Jurkat, Clone E6-1 (cell line): ENCODE results near the gene EXTL1.

Source experiments
- DNase-seq: peaks from one replicate; pipeline ENCODE4 v3.0.0-alpha.2; 2011; ENCODE audit warnings: low read depth, low spot score
- H3K4me3 ChIP-seq: 2 replicates; pipeline ENCODE4 v1.5.1; 2011; ENCODE audit warnings: mild to moderate bottlenecking, low read length, control low read depth, moderate library complexity

The EXTL1 gene

DNA sequence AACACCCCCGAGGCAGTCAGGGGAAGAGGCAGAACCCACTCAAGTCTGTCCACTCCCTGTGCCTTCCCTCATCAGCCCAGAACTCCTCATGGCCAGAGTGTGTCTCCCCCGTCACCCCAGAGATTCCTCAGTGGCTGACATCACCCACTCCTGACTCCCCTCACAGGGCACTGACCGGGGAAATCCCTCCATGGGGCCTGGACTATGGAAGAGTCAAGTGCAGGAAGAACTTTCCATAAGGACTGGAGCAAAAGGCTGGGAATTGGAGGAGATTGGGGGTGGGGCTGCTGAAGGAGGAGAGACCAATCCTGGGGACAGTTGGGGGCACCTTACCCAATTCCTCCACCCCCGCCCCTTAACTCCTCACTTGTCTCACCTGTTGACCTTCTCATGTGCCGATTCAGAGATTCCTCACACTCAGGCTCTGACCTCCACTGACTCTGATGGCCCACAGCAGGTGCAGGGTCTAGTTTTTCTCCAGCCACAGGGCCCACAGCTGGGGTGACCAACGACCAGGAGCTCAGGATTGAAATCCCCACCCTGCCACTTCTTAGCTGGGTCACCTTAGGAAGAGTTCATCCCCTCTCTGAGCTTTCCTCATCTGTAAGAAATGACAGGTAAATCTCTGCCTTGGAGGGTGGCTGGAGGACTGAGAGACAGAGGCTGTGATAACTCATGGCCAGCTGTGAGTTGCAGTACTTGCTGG, 481 bp upstream of the EXTL1 start:
- DNase-seq, result no peak
- no peak overlapping the region for H3K4me3 ChIP-seq

DNA sequence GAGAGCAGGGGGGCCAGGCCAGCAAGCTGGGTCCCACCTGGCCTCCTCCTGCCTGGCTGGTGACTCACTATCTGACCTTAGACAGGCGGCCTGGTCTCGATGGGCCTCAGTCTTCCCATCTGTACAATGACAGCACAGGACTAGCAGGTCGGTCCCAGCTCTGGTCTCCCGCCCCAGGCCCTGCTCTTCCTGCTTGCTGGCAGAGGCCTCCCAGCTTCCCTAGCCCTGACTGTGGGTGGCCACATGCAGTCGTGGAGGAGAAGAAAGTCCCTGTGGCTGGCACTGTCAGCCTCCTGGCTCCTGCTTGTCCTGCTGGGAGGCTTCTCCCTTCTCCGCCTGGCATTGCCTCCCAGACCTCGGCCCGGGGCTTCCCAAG, 817 bp downstream of the EXTL1 start:
- DNase-seq, result no peak
- H3K4me3 ChIP-seq, result no peak overlapping the region

DNA sequence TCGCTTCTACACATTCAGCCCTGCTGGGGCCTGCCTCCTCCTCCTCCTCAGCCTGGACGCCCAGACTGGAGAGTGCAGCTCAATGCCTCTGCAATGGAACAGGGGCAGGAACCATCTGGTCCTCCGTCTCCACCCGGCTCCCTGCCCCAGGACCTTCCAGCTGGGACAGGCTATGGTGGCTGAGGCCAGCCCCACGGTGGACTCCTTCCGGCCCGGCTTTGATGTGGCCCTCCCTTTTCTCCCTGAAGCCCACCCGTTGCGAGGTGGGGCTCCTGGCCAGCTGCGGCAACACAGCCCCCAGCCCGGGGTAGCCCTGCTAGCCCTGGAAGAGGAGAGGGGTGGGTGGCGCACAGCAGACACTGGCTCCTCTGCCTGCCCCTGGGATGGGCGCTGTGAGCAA, 1.4 kb downstream of the EXTL1 start:
- DNase-seq, result no peak
- H3K4me3 ChIP-seq, result no peak overlapping the region

DNA sequence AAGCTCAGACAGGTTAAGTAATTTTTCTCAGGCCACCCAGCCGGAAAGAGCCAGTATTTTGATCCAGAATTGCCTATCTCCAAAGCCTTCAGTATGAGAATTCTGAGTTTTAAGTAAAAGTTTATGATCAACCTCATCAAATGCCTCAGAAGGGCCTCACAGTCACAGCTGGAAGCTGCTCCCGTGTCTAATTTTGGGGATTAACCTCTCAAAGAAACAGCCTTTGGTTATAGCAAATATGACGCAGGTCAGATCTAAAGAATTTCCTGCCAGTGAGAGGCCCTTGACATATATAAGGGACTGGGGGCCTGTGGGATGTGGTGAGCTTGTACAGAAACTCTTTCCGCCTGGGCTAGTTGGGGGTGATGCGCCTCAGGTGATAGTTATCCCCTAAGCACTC, 2.3 kb downstream of the EXTL1 start:
- no peak overlapping the region for H3K4me3 ChIP-seq
- DNase-seq, result no peak

DNA sequence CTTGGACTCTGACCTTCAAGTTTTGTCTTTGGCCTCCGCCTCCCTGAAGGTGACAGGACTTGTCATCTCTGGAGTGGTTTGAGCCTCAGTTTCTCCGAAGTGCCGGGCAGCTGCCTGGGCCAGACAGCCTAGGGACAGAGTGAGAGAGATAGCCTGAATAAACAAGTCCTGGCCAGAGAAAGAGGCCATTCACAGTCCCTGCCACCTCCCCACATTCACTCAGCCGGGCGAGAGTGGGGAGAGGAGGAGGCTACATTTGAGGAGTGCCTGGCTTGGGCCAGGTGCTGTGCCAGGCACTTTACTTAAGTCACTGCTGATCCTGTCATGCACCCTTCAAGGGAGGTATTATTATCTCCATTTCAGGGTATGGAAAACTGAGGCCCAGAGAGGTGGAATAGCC, 3.5 kb downstream of the EXTL1 start:
- no peak for DNase-seq
- no peak overlapping the region for H3K4me3 ChIP-seq

DNA sequence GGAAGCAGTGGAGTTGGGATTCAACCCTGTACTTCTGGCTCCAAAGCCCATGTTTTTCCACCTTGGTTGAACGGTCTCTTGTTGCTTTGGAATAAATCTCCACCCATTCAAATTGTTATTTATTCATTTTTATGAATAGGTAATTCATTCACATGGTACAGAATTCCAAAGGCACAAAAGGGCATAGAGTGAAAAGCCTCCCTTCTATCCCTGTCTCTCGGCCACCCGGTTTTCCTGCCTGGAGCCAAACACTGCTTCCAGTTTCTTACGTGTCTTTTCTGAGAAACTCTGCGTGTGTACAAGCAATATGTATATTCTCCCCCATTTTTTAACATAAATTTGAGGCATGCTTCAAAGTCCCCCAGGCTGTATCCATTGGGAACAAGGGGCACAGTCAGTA, 3.9 kb downstream of the EXTL1 start:
- no peak overlapping the region for H3K4me3 ChIP-seq
- DNase-seq, result no peak

DNA sequence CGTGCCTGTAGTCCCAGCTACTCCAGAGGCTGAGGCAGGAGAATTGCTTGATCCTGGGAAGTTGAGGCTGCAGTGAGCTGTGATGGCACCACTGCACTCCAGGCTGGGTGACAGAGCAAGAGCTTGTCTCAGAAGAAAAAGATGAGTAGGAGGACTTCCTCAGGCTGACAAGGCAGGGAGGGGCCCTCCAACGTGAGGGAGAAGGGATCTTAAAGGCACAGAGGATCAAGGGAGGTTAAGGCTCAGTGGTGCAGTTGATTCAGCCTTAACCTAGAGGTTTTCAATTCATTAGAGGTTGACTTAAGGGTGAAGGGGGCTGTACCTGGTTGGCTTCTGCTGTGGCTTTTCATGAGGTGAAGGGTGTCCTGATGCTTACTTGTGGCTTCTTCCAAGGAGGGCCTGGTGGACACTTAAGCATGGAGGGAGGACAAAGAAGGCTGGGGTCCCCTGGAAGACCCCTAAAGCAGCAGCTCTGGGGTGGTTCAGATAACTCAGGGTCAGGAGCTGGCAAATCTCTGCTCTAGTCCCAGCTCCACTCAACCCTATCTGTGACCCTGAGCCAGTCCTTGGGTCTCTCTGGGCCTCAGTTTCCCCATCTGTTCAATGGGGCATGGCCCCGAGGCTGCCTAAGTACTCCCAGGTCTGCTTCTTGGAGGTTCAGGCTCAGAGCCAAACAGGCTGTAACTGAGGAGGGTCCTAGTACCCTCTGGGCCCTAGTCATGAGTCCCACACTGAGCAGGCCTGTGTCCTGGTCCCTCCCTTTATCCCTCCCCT, 6.3 kb downstream of the EXTL1 start:
- H3K4me3 ChIP-seq, result no peak overlapping the region
- no peak for DNase-seq

DNA sequence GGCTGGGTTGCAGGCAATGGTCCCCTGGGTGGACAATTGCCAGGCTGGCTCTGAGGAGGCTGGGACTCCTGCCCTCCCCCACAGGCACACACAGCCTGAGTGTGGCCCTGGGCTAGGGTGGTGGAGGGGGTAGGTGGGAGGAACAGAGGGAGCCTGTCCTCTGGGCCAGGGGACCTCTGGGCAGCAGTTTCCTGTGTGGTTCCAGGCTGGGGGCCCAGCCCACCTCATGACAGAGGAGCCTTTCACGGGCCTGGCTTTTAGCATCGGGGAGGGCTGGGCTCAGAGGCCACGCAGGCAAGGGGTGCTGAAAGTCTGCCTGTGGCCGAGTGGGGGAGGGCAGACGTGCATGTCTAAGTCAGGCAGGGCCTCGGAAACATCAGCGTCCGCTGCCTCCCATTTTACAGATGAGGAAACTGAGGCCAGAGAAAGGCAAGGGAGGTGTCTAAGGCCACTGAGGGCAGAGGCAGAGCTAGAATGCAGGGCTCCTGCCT, 7.0 kb downstream of the EXTL1 start:
- no peak for DNase-seq
- H3K4me3 ChIP-seq, result no peak overlapping the region

DNA sequence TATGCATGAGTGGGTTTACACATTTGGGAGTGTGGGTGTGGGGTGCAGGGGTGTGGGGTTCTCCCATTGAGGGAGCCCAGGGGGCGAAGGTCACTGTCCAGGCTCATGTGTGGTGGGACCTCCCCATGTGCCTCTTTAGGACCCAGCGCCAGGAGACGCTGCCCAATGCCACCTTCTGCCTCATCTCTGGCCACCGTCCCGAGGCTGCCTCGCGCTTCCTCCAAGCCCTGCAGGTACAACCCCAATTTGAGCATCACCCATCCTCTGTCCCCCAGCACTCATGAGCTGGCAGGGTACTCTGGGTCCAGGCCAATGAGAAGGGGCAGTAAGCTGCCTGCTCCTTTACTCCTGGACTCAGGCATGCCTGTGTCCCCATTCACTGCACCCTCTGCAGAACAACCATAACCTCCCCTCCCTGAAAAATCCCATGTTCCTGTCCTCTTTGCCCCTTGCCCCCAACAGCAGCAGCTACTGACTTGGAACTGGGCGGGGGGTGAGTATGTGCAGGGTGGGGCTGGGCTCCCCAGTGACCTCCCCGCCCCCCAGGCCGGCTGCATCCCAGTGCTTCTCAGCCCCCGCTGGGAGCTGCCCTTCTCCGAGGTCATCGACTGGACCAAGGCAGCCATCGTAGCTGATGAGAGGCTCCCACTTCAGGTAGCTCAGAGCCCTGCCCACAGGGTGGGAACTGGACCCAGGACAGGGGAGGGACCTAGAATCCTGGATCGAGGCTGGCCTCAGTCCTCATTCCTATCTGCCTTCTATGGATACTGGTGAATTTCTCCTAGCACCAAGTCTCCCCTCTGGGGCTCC, 7.7 kb downstream of the EXTL1 start:
- H3K4me3 ChIP-seq, result no peak overlapping the region
- no peak for DNase-seq

DNA sequence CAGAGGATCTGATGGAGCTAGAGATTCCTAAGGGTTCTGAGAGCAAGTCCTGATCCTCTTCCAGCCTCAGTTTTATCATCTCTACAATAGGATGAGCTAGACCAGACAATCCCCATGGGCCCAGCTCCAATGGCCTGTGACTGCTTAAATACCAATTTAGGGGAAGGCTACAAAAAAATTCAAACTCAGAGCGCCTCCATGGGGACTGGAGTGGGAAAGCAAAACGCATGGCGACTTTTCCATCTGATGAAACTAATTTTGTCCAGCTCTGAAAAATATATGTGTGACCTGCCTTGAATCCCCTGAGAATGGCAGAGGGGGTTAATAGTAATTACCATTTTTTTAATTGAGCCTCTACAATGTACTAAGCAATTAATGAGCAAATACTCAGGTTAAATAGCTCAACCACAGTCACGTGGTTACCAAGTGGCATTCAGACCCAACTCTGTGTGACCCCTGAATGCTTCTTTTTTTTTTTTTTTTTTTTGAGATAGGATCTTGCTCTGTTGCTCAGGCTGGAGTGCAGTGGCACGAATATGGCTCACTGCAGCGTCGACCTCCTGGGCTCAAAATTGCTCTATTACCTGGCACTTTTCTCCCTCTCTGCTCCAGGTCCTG, 8.4 kb downstream of the EXTL1 start:
- H3K4me3 ChIP-seq, result no peak overlapping the region
- no peak for DNase-seq

DNA sequence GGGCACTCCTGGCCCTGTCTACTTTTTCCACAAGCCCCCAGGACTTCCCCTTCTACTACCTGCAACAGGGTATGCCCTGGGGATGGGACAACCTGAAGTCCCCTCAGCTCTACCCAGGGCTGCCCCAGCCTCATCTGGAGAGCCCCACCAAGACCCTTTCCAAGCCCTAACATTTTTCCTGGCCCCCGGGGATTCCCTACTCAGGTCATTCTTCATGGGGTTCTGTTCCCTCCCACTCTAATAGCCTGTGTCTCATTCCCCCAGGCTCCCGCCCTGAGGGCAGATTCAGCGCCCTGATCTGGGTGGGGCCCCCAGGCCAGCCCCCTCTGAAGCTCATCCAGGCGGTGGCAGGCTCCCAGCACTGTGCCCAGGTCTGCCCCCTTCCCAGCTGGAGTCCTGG, 9.6 kb downstream of the EXTL1 start:
- H3K4me3 ChIP-seq, result no peak overlapping the region
- DNase-seq, result no peak

DNA sequence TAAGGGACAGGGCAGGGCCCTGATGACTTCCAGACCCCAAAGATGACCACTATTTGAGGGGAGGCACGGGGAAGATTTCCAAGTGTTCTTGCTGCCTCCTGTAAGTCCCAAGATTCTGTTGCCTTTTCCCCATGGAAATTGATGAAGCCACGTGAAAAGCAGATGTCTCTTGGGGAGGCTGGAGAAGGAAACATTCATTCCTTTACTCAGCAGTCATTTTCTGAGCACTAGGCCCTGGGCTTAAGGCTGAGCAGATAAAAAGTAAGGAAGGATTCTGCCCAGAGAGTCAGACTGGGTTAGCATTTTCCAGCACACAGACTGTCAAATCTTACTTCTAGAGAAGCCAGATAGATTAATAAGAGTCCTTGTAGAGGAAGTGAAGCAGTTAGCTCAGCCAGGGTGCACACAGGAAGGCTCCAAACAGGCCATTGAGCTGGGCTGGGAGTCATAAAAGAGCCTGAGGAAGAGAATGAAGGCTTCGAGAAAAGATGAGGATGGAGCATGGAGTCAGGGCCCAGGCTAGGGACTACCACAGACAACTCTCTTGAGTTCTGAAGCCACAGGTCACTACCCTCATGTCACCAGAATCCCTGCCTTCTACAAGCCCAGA, 10.1 kb downstream of the EXTL1 start:
- DNase-seq, result no peak
- no peak overlapping the region for H3K4me3 ChIP-seq

DNA sequence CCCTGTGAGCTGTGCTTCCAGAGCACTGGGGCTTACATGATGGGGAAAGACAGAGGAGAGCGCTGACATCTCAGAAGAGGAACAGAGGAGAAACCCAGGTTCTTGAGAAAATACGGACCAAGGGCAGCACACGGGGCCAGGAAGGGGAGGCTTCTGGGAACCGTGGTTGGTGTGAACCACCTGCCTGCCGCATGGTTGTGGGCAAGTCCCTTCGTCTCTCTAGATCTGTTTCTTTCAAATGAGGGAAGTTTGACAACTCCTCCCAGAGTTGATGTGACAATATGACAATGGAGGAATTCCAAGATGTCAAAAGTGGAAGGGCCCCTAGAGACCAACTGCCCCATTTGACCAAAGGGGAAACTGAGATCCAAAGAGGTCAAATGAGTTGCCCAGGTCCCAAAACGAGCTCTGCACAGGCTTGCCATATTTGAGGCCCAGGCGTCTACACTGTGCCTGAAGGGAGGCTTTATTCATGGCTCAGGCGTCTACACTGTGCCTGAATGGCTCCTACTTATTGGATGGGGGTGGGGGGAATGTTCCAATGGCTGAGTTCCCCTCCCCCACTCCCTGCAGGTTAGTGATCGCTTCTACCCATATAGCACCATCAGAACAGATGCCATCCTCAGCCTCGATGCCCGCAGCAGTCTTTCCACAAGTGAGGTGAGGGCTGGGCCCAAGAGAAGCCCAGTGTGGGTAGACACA, 11.2 kb downstream of the EXTL1 start:
- no peak for DNase-seq
- no peak overlapping the region for H3K4me3 ChIP-seq

DNA sequence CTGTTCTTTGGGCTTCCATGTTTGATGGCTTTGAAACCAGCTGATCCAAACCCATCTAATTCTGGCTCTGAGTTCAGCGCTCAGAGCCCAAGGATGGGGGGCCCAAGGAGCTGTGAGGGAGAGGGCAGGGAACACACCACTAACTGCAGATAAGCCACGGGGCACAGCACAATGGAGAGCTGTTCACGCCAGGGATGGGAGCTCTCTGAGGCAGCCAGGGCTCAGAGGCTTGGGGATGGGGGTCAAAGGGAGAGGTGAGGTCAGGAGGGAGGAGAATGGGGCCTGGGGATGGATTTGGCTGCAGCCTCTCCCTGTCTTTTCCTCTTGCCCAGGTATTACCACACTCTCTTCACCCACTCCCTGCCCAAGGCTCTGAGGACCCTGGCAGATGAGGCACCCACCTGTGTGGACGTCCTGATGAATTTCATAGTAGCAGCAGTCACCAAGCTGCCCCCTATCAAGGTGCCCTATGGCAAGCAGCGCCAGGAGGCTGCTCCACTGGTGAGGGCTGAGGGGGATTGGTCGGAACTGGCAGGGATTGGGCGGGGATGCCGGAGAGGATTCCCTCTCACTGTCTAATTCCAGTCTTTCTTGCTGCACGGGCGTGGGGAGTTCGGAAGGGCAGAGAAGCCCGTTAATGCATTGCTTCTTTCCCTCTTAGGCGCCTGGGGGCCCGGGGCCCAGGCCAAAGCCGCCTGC, 13.1 kb downstream of the EXTL1 start:
- DNase-seq, result no peak
- H3K4me3 ChIP-seq, result peak overlapping the region; percentile 92

DNA sequence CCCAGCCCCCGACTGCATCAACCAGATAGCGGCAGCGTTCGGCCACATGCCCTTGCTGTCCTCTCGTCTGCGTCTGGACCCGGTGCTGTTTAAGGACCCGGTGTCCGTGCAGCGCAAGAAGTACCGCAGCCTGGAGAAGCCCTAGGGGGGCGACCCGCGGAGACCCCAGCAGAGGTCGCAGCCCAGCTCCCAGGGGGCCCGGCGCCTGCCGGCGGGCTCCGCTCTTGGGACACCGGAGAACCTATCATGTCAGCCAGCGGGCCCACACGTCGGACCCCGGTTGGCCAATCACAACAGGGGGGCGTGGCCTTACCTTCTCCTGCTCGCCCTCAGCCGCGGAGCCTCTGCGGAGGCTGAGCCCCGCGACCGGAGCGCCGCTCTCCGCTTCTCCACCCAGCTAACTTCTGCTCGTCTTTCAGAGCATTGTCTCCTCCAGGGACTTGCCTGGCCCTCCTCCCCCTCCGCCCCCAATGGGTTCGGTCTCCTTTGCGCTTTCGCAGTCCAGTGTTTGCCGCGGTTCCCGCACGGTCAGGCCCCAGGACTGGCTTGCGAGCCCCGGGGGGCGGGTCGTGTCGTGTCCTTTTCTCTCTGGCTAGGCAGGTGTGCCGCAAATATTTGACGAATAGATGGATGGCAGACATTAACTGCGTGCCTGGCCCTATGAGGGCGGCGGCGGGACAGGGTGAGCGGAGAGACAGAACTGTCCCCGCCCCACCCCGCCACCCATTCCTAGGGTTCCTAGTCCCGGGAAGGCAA, 13.8 kb downstream of the EXTL1 start:
- H3K4me3 ChIP-seq, result peak overlapping the region; percentile 92
- peak; percentile 92 for DNase-seq

DNA sequence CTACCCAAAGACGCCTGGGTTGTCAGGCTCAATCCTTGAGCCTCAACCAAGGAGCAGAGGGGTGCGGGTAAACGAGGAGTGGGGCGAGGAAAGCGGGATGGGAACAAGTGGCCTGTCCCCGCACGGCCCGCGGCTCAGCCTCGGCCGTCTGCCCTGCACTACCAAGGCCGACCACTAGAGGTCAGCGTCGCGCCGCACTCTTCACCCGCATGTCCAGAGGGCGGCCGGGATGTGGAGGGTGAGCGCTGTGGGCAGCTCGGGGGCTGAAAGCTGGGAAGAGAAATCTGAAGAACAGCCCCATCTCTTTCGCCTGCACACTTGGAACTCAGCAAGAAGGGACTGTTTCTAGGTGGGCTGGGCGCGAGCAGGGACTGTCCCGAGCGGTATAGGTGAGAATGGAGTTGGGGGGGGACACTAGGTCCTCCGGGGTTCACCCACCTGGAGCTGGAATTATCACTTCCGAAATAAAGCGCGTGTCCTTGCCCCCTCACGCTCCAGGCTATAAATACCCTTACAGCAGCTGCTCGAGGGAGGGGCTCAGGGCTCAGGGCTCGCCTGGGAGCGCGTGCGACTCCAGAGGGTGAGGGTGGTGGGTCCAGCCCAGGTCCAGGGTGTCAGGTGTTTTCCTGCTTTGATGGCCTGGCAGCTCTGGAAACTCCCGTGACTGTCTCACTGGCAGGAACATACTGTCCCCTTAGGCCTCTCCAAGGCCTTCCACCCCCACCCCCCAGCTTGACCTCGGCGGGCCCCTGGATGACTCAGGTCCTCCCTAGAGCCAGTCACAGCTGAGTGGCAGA, 14.6 kb downstream of the EXTL1 start:
- peak overlapping the region; percentile 92 for H3K4me3 ChIP-seq
- no peak for DNase-seq
